Sigmoid colon (tissue), 4 donors: ENCODE data around the gene ARHGAP35.
"Not testable (repeated sequence)": the region's sequence is repeated elsewhere in the genome, so short reads cannot be mapped to it uniquely, and the experiment has no call there.

Source experiments
- CTCF ChIP-seq, 4 experiments: fragments of 450-650 bp in 3 of 4; fragments of 200-600 bp in 1 of 4; IDR thresholded peaks; one replicate each; pipeline ENCODE4 v1.5.1; 2016 to 2019; ENCODE audit warnings: antibody characterized with exemption in 4 of 4, mild to moderate bottlenecking in 3 of 4, moderate library complexity in 2 of 4
- EP300 ChIP-seq, 4 donors: sonication (generic); formaldehyde crosslinking; IDR thresholded peaks; one replicate each; pipeline ENCODE4 v1.6.1; 2017; ENCODE audit warnings: antibody characterized with exemption in 4 of 4
- POLR2A ChIP-seq, 2 donors: fragments of 450-650 bp; IDR thresholded peaks; one replicate each; pipeline ENCODE4 v1.6.1; 2016; ENCODE audit warnings: antibody characterized with exemption in 2 of 2, mild to moderate bottlenecking in 2 of 2, moderate library complexity in 2 of 2
- POLR2AphosphoS5 ChIP-seq, 4 donors: sonication (generic); formaldehyde crosslinking; IDR thresholded peaks; one replicate each; pipeline ENCODE4 v1.6.1; 2017; ENCODE audit warnings: antibody characterized with exemption in 4 of 4

- not testable (repeated sequence) for TF ChIP-seq POLR2A, CTCF, POLR2AphosphoS5, EP300 (IDR thresholded peaks at IDR 0.05)
Measured at GRCh38 chr19:46882751-46883150, 22.0 kb downstream of the ARHGAP35 start.
